K562 (cell line): ENCODE measurements around the gene GADD45B. TPM values are rescaled to one million over a fixed set of nuclear protein-coding genes. Genes with fewer than 3 reads are reported as not detected.

ENCODE experiments used
- ATAC-seq: fragments of 200-7000 bp; cut with Tn5 transposase; 3 replicates; pipeline ENCODE4 v1.9.1; 2020; ENCODE audit warnings: moderate library complexity
- BruUV-seq: library from RNA; stranded (reverse); fragments of 400-500 nt; replicated peaks from 2 replicates; lab custom pipeline; 2021; lab: Mats Ljungman, UMichigan
- CTCF ChIA-PET: fragments of 300-600 bp; formaldehyde crosslinking; extraction: SDS; loops from one replicate; lab custom pipeline; 2021; ENCODE audit warnings: low intra/inter-chr PET ratio; lab: Yijun Ruan, JAX
- POLR2A ChIA-PET: fragments of 300-600, 350-650 bp; sonication (Branson Sonifier 250); formaldehyde crosslinking; extraction: SDS; loops from one replicate; lab custom pipeline; 2021; ENCODE audit warnings: antibody characterized with exemption, inconsistent platforms; lab: Yijun Ruan, JAX
- DNase-seq, 4 experiments: peaks; one replicate each; pipeline versions ENCODE4 v3.0.0 to v3.0.0-alpha.2; 2011 to 2018; ENCODE audit warnings: low spot score in 3 of 4, mixed read lengths in 3 of 4; ENCODE audit errors: extremely low read depth in 1 of 4
- FAIRE-seq: peaks from 2 replicates; lab custom pipeline; 2011; peaks lifted over from hg19 to GRCh38; lab: Jason Lieb, UNC
- H2AFZ ChIP-seq: 2 replicates; pipeline ENCODE4 v1.6.0; 2011; ENCODE audit warnings: low read depth, low read length, control low read depth, inconsistent platforms
- H3K27ac ChIP-seq: fragments of 200-600 bp; 3 replicates; pipeline ENCODE4 v1.8.0; 2011; ENCODE audit warnings: low read depth, mild to moderate bottlenecking, control low read depth, inconsistent platforms, low read length, moderate library complexity, mixed read lengths; ENCODE audit errors: extremely low read depth
- H3K27me3 ChIP-seq, 2 experiments: fragments of 300-600 bp in 1 of 2; 2 replicates in 1 of 2; 3 replicates in 1 of 2; pipeline versions ENCODE4 v1.6.0 to v1.8.0; 2011; ENCODE audit warnings: inconsistent platforms in 2 of 2, low read length in 2 of 2, mild to moderate bottlenecking in 1 of 2, mixed read lengths in 1 of 2, moderate library complexity in 1 of 2; ENCODE audit not compliant: control insufficient read depth in 2 of 2, insufficient read depth in 2 of 2
- H3K36me3 ChIP-seq: fragments of 300-600 bp; 3 replicates; pipeline ENCODE4 v1.8.0; 2011; ENCODE audit warnings: mild to moderate bottlenecking, low read length, inconsistent platforms; ENCODE audit not compliant: control insufficient read depth, insufficient read depth
- H3K4me1 ChIP-seq, 2 experiments: fragments of 200-600 bp in 1 of 2; replicated peaks in 1 of 2; 2 replicates in 1 of 2; 3 replicates in 1 of 2; pipeline versions ENCODE4 v1.5.1 to v1.8.0; 2011; ENCODE audit warnings: inconsistent platforms in 2 of 2, low read length in 2 of 2, mild to moderate bottlenecking in 1 of 2, mixed read lengths in 1 of 2, moderate library complexity in 1 of 2; ENCODE audit not compliant: control insufficient read depth in 2 of 2, insufficient read depth in 2 of 2
- H3K4me2 ChIP-seq: 2 replicates; pipeline ENCODE4 v1.6.1; 2011; ENCODE audit warnings: low read length, control low read depth, inconsistent platforms, mixed read lengths; ENCODE audit not compliant: insufficient read depth
- H3K4me3 ChIP-seq: fragments of 200-600 bp; sonication (generic), shearing (Covaris generic); 2 replicates; pipeline ENCODE4 v1.5.1; 2016; ENCODE audit warnings: control low read depth, inconsistent platforms
- H3K79me2 ChIP-seq: fragments of 200-600 bp; 3 replicates; pipeline ENCODE4 v1.8.0; 2011; ENCODE audit warnings: low read length, inconsistent platforms; ENCODE audit not compliant: control insufficient read depth, insufficient read depth
- H3K9ac ChIP-seq, 2 experiments: 2 replicates each; pipeline versions ENCODE4 v1.6.0 to v1.6.1; 2011; ENCODE audit warnings: low read depth in 2 of 2, low read length in 2 of 2, control low read depth in 1 of 2, inconsistent platforms in 1 of 2, mild to moderate bottlenecking in 1 of 2, mixed read lengths in 1 of 2; ENCODE audit not compliant: insufficient read depth in 1 of 2
- H3K9me1 ChIP-seq: one replicate; pipeline ENCODE4 v1.6.0; 2011; ENCODE audit warnings: inconsistent platforms, mild to moderate bottlenecking, low read length, moderate library complexity; ENCODE audit not compliant: control insufficient read depth, insufficient read depth
- H3K9me3 ChIP-seq: replicated peaks from 2 replicates; pipeline ENCODE4 v1.5.1; 2011; ENCODE audit warnings: low read depth, low read length, inconsistent platforms; ENCODE audit not compliant: control insufficient read depth, insufficient read depth
- H4K20me1 ChIP-seq: replicated peaks from 2 replicates; pipeline ENCODE4 v1.6.1; 2011; ENCODE audit warnings: low read length, inconsistent platforms, mixed read lengths; ENCODE audit not compliant: control insufficient read depth, insufficient read depth
- ELF1 ChIP-seq: fragments of 200-800 bp; sonication (Bioruptor generic); IDR thresholded peaks from 2 replicates; pipeline ENCODE4 v1.6.1; 2016; ENCODE audit warnings: missing genetic modification characterization, missing compliant biosample characterization
- NFIX ChIP-seq: fragments of 250-450 bp; sonication (Bioruptor Pico); IDR thresholded peaks from 2 replicates; pipeline ENCODE4 v1.4.0; 2020; ENCODE audit warnings: low read depth, mild to moderate bottlenecking, moderate library complexity
- NR2C1 ChIP-seq, 2 experiments: fragments of 450-650 bp; IDR thresholded peaks; 2 replicates each; pipeline ENCODE4 v1.6.1; 2017; ENCODE audit warnings: mild to moderate bottlenecking in 2 of 2, antibody characterized with exemption in 1 of 2, inconsistent platforms in 1 of 2, missing compliant biosample characterization in 1 of 2, missing genetic modification characterization in 1 of 2
- SRSF7 ChIP-seq: fragments of 200-400 bp; formaldehyde crosslinking; optimal IDR thresholded peaks from 2 replicates; pipeline ENCODE3; 2017; ENCODE audit warnings: mild to moderate bottlenecking, low read depth, low read length
- ZNF212 ChIP-seq: fragments of 450-650 bp; formaldehyde crosslinking; IDR thresholded peaks from 2 replicates; pipeline ENCODE4 v1.4.0; 2020; ENCODE audit warnings: mild to moderate bottlenecking
- ZNF263 ChIP-seq: sonication (generic); formaldehyde crosslinking; IDR thresholded peaks from 2 replicates; pipeline ENCODE4 v1.8.0; 2022; ENCODE audit warnings: mild to moderate bottlenecking, missing genetic modification reagents, borderline replicate concordance
- ZNF780A ChIP-seq: fragments of 250-450 bp; sonication (Bioruptor Pico); IDR thresholded peaks from 2 replicates; pipeline ENCODE4 v1.5.0; 2021; ENCODE audit warnings: mild to moderate bottlenecking
- WGBS: fragments of 100-300 bp; shearing (Covaris generic); methylation state at CpG from one replicate; pipeline ENCODE4 v1.1.6; 2016; ENCODE audit warnings: low coverage, mixed read lengths; ENCODE audit not compliant: insufficient coverage; ENCODE audit errors: missing lambda C conversion rate; 5-methylcytosine and 5-hydroxymethylcytosine counted together
- in situ Hi-C: fragments of 300-500 bp; cut with MboI; formaldehyde crosslinking; loops from 4 replicates; pipeline ENCODE4 v1.15.0; 2018; ENCODE audit warnings: inconsistent platforms, mixed read lengths
- intact Hi-C: fragments of 100-400 bp; cut with micrococcal nuclease; formaldehyde crosslinking; loops from 2 replicates; pipeline ENCODE4 v1.14.2; 2022
- polyA plus RNA-seq, 8 experiments: library from polyadenylated mRNA; depleted of rRNA in 4 of 8; stranded (reverse) in 5 of 8; unstranded in 3 of 8; fragments of >200 nt; fragmentation: Nextera tagmentation in 2 of 8; fragmentation: Illumina TruSeq in 1 of 8; extraction: Ambion mirVana in 2 of 8; extraction: Trizol in 1 of 8; gene quantifications; 2 replicates each; pipeline versions ENCODE4 v1.2.1 to v1.2.3, GENCODE V29; 2011 to 2014; ENCODE audit warnings: inconsistent platforms in 1 of 8, missing spikeins in 1 of 8
- total RNA-seq, 7 experiments: library from RNA; depleted of rRNA in 6 of 7; stranded (reverse); fragments of >200 nt in 6 of 7; fragmentation: Illumina TruSeq in 2 of 7; extraction: Trizol in 2 of 7; gene quantifications; 2 replicates each; pipeline versions ENCODE4 v1.2.1 to v1.2.3, GENCODE V29; 2011 to 2021; ENCODE audit warnings: low replicate concordance in 1 of 7

GADD45B gene
- total and polyA plus RNA-seq, 9 of the 15 experiments (the other 6 are each of a cell fraction or from before 2014, with no cell fraction given) = 0.06 to 4.1 (median 2.1) TPM

DNA sequence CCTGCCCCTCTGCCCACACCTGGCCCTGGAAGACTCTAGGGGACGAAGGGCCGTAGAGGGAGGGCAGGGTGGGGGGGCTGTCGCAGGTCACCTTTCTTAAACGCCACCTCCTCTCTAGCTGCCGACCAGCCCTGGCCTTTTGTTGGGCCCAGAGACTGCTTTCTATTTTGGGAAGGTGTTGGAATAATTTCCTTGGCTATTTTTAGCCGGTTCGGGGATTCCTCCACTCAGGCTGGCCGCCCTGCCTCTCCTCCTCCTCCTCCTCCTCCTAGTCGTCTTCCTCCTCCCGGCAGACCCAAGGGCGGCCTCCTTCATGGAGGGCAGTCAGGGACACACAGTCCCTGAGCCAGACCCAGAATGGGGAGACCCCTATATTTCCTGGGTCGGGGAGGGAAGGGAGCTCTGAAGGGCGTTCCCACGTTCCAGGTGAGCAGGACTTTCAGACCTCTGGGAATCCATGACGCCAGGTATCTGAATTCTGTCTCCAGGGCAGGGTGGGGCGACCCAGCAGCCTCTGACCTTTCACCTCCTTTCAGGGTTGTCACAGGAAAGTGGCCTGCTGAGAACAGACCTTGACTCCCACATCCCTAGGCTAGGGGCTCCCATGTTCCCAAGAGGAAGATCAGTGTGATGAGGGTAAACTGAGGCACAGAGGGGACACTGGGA, 19.9 kb downstream of the GADD45B start:
- no TSS peak for BruUV-seq
- in situ Hi-C loops = no loop called here
- TF ChIP-seq ZNF212 (CRISPR knock-in tag) (no peak), ZNF263 (peak; percentile 61), NFIX (CRISPR knock-in tag) (no peak), NR2C1 (IDR thresholded peaks at IDR 0.05) (peak; percentile 62; the same call in 1 of the 2 replicates), NR2C1 (tag; IDR thresholded peaks at IDR 0.05) (peak; percentile 78), ELF1 (tag) (no peak), ZNF780A (CRISPR knock-in tag) (no peak), SRSF7 (no peak)
- TF ChIP-seq, all 486 proteins: peak for 2
- no peak overlapping the region for H2AFZ ChIP-seq
- no peak overlapping the region for H3K4me2 ChIP-seq
- FAIRE-seq (no peak), DNase-seq (no peak), ATAC-seq (no peak)
- no peaks in the 10 kb centered on the region for H4K20me1 ChIP-seq
- H3K9me3 ChIP-seq = no peaks in the 10 kb centered on the region
- H3K36me3 ChIP-seq = no peaks in the 10 kb centered on the region
- CTCF ChIA-PET = no interaction called here
- WGBS = 38% methylated on average over 15 of the region's 16 CpGs
- no peak overlapping the region for H3K4me3 ChIP-seq
- H3K9ac ChIP-seq = peak overlapping the region in 1 of 2 experiments; percentile 26; a peak in 1 of 4 replicates
- no peaks in the 10 kb centered on the region for H3K79me2 ChIP-seq
- POLR2A ChIA-PET = interaction anchor here (1.4 to 2.5 kb wide), 2 partner anchors 11 to 19 kb away, joined by 5 to 20 read pairs; partner anchors contain the start of gene GADD45B
- no peak overlapping the region for H3K27ac ChIP-seq
- H3K4me1 ChIP-seq = peaks cover 5 to 28% of the 10 kb centered on the region in 2 experiments; a peak in 4 of 5 replicates
- intact Hi-C loops = no loop called here
- no peaks in the 10 kb centered on the region for H3K9me1 ChIP-seq
- peaks cover 28 to 57% of the 10 kb centered on the region in 2 experiments for H3K27me3 ChIP-seq
